Mesothelial cell of epicardium (in vitro differentiated cells): ENCODE data around the gene EVL. TPM values are rescaled to one million over a fixed set of nuclear protein-coding genes. Genes with fewer than 3 reads are reported as not detected.
"Not testable (repeated sequence)": the region's sequence is repeated elsewhere in the genome, so short reads cannot be mapped to it uniquely, and the experiment has no call there.

Source experiments
- DNase-seq, 2 experiments: peaks; one replicate each; pipeline ENCODE4 v3.0.0; 2021; ENCODE audit warnings: low spot score in 2 of 2; ENCODE audit not compliant: unreplicated experiment in 2 of 2
- H3K27ac Mint-ChIP-seq: 2 replicates; pipeline ENCODE4 v1.8.0; 2021; ENCODE audit warnings: mixed read lengths
- H3K27me3 Mint-ChIP-seq: 2 replicates; pipeline ENCODE4 v1.8.0; 2021; ENCODE audit warnings: low read depth, mixed read lengths
- H3K36me3 Mint-ChIP-seq: 2 replicates; pipeline ENCODE4 v1.8.0; 2021; ENCODE audit warnings: mixed read lengths
- H3K4me1 Mint-ChIP-seq: 2 replicates; pipeline ENCODE4 v1.8.0; 2021; ENCODE audit warnings: mixed read lengths
- H3K4me3 Mint-ChIP-seq: 2 replicates; pipeline ENCODE4 v1.8.0; 2021; ENCODE audit warnings: mild to moderate bottlenecking, moderate library complexity, mixed read lengths
- H3K9me3 Mint-ChIP-seq: 2 replicates; pipeline ENCODE4 v1.8.0; 2021; ENCODE audit warnings: mixed read lengths
- CTCF ChIP-seq: fragments of 200-600 bp; sonication (generic); IDR thresholded peaks from one replicate; pipeline ENCODE4 v1.5.0; 2021; ENCODE audit warnings: antibody characterized with exemption; ENCODE audit not compliant: unreplicated experiment
- total RNA-seq: library from RNA; stranded (reverse); gene quantifications from 3 replicates; pipeline ENCODE4 v1.2.1, GENCODE V29; 2021

Gene EVL
- total RNA-seq, 1 donor from 2014 or later: 250 TPM

- TF ChIP-seq CTCF: no peak
- Mint-ChIP-seq H3K9me3 (no peaks in the 10 kb centered on the region), H3K27ac (no peak overlapping the region), H3K27me3 (peaks cover 19% of the 10 kb centered on the region), H3K4me3 (no peak overlapping the region), H3K4me1 (no peaks in the 10 kb centered on the region), H3K36me3 (no peaks in the 10 kb centered on the region)
- no peak for DNase-seq
Measured at GRCh38 chr14:100168506-100168905, 103.3 kb downstream of the EVL start.

- H3K9me3 Mint-ChIP-seq: no peaks in the 10 kb centered on the region
Measured at GRCh38 chr14:100170880-100171279, 105.7 kb downstream of the EVL start.

GRCh38 chr14:100172811-100173210 is 107.6 kb downstream of the EVL start:
- Mint-ChIP-seq H3K36me3 (no peaks in the 10 kb centered on the region), H3K4me1 (no peaks in the 10 kb centered on the region), H3K9me3 (no peaks in the 10 kb centered on the region), H3K27ac (no peak overlapping the region), H3K4me3 (no peak overlapping the region), H3K27me3 (peaks cover 18% of the 10 kb centered on the region)
- no peak for TF ChIP-seq CTCF
- no peak for DNase-seq

More at GRCh38 chr14:100170880-100171279, 105.7 kb downstream of the EVL start:
- DNase-seq: no peak
- no peak for TF ChIP-seq CTCF
- Mint-ChIP-seq H3K4me3 (no peak overlapping the region), H3K4me1 (no peaks in the 10 kb centered on the region), H3K27me3 (peaks cover 20% of the 10 kb centered on the region), H3K27ac (no peak overlapping the region), H3K36me3 (no peaks in the 10 kb centered on the region)

GRCh38 chr14:100173353-100173752 is 108.1 kb downstream of the EVL start:
- Mint-ChIP-seq H3K4me1 (no peaks in the 10 kb centered on the region), H3K36me3 (no peaks in the 10 kb centered on the region), H3K27ac (no peak overlapping the region), H3K9me3 (no peaks in the 10 kb centered on the region), H3K27me3 (peaks cover 18% of the 10 kb centered on the region), H3K4me3 (no peak overlapping the region)
- TF ChIP-seq CTCF: no peak
- DNase-seq: no peak

GRCh38 chr14:100176811-100177327 is 111.6 kb downstream of the EVL start:
- Mint-ChIP-seq H3K9me3 (no peaks in the 10 kb centered on the region), H3K27ac (no peak overlapping the region), H3K4me3 (no peak overlapping the region), H3K36me3 (peaks cover 5% of the 10 kb centered on the region), H3K27me3 (peaks cover 11% of the 10 kb centered on the region), H3K4me1 (no peaks in the 10 kb centered on the region)
- no peak for TF ChIP-seq CTCF
- DNase-seq: no peak

- peaks cover 9% of the 10 kb centered on the region for H3K36me3 Mint-ChIP-seq
- peaks cover 4% of the 10 kb centered on the region for H3K27me3 Mint-ChIP-seq
- H3K9me3 Mint-ChIP-seq: no peaks in the 10 kb centered on the region
- H3K27ac Mint-ChIP-seq: no peak overlapping the region
- H3K4me3 Mint-ChIP-seq: no peak overlapping the region
- DNase-seq: no peak
- no peak for TF ChIP-seq CTCF
- no peaks in the 10 kb centered on the region for H3K4me1 Mint-ChIP-seq
Measured at GRCh38 chr14:100178691-100179090, 113.5 kb downstream of the EVL start.

- not testable (repeated sequence) for H3K27me3 Mint-ChIP-seq, DNase-seq, H3K27ac Mint-ChIP-seq, H3K36me3 Mint-ChIP-seq, H3K4me3 Mint-ChIP-seq, H3K4me1 Mint-ChIP-seq, H3K9me3 Mint-ChIP-seq
Measured at GRCh38 chr14:100180671-100181070, 115.4 kb downstream of the EVL start.

GRCh38 chr14:100181876-100182551 is 116.8 kb downstream of the EVL start:
- H3K27ac Mint-ChIP-seq, H3K27me3 Mint-ChIP-seq, H3K9me3 Mint-ChIP-seq, DNase-seq, H3K4me1 Mint-ChIP-seq, H3K36me3 Mint-ChIP-seq, H3K4me3 Mint-ChIP-seq: not testable (repeated sequence)
